ENCODE data around the gene ANGPTL3.
"Not testable (repeated sequence)": the region's sequence is repeated elsewhere in the genome, so short reads cannot be mapped to it uniquely, and the experiment has no call there.

ANGPTL3 gene, protein sequence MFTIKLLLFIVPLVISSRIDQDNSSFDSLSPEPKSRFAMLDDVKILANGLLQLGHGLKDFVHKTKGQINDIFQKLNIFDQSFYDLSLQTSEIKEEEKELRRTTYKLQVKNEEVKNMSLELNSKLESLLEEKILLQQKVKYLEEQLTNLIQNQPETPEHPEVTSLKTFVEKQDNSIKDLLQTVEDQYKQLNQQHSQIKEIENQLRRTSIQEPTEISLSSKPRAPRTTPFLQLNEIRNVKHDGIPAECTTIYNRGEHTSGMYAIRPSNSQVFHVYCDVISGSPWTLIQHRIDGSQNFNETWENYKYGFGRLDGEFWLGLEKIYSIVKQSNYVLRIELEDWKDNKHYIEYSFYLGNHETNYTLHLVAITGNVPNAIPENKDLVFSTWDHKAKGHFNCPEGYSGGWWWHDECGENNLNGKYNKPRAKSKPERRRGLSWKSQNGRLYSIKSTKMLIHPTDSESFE

DNA sequence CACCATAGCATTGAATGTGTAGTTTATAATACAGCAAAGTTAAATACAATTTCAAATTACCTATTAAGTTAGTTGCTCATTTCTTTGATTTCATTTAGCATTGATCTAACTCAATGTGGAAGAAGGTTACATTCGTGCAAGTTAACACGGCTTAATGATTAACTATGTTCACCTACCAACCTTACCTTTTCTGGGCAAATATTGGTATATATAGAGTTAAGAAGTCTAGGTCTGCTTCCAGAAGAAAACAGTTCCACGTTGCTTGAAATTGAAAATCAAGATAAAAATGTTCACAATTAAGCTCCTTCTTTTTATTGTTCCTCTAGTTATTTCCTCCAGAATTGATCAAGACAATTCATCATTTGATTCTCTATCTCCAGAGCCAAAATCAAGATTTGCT is at the start of gene ANGPTL3:
ANGPTL3 (plus strand) TSS at position 240 of the 400 bp plus-strand sequence; CDS start at position 287, 47 bp downstream.
- no peak for DNase-seq

DNA sequence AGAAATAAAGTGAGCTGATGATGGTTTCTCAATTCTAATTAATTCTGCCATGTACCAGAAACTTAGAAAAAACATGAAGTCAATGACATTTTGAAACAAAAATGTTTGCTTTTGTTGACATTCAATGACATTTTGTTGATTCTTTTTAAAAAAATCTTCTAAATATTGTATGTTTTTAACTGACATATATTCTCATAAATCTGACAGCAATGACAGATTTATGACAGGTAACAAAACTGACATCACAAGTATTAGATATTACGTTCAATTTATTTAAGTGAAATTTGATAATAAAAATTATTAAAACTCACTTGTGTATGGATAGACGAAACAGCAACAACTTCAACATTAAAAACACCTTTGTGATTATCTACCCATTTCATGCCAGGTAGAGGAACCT is 36.0 kb upstream of the ANGPTL3 start:
- DNase-seq: no peak

DNA sequence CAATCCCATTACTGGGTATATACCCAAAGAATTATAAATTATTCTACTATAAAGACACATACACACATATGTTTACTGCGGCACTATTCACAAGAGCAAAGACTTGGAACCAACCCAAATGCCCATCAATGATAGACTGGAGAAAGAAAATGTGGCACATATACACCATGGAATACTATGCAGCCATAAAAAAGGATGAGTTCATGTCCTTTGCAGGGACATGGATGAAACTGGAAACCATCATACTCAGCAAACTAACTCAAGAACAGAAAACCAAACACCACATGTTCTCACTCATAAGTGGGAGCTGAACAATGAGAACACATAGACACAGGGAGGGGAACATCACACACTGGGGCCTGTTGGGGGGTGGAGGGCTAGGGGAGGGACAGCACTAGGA is 30.1 kb upstream of the ANGPTL3 start:
- not testable (repeated sequence) for DNase-seq

DNA sequence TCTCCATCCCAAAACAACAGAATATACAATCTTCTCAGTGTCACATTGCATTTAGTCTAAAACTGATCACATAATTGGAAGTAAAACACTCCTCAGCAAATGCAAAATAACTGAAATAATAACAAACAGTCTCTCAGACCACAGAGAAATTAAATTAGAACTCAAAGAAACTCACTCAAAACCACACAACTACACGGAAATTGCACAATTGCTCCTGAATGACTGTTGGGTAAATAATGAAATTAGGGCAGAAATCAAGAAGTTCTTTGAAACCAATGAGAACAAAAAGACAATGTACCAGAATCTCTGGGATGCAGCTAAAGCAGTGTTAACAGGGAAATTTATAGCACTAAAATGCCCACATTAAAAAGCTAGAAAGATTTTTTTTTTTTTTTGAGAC is 29.4 kb upstream of the ANGPTL3 start:
- not testable (repeated sequence) for DNase-seq

DNA sequence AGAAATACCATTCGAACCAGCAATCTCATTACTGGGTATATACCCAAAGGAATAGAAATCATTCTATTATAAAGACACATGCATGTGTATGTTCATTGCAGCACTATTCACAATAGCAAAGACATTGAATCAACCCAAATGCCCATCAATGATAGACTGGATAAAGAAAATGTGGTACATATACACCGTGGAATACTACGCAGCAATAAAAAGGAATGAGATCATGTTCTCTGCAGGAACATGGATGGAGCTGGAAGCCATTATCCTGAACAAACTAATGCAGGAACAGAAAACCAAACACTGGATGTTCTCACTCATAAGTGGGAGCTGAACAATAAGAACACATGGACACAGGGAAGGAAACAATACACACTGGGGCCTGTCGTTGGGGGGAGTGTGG is 25.8 kb upstream of the ANGPTL3 start:
- not testable (repeated sequence) for DNase-seq

DNA sequence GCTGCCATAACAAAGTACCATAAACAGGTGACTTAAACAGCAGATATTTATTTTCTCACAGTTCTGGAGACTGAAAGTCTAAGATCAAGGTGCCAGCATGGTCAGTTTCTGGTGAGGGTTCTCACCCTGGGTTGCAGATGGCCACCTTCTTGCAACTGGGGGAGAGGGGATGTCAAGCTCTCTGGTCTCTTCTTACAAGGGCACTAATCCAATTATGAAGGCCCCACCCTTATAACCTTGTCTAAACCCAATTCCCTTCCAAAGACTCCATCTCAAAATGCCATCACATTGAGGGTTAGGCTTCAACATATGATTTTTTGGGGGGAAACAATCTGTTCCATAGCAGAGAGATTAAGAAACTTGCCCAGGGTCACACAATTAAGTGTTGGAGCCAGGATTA is 24.8 kb upstream of the ANGPTL3 start:
- no peak for DNase-seq

DNA sequence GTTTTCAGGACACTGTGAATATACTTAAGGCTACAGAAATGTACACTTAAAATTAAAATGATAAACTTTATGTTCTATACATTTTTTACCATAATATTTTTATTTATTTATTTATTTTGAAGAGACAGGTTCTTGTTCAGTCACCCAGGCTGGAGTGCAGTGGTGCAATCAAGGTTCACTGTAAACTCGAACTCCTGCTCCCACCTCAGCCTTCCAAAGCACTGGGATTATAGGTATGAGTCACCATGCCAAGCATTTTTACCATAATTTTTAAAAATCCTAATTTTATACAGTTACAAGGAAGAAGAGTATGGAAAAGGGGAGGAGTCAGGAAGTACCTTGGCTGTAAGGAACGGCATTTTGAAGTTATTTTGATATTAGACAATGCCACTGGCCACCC is 23.6 kb upstream of the ANGPTL3 start:
- no peak for DNase-seq

DNA sequence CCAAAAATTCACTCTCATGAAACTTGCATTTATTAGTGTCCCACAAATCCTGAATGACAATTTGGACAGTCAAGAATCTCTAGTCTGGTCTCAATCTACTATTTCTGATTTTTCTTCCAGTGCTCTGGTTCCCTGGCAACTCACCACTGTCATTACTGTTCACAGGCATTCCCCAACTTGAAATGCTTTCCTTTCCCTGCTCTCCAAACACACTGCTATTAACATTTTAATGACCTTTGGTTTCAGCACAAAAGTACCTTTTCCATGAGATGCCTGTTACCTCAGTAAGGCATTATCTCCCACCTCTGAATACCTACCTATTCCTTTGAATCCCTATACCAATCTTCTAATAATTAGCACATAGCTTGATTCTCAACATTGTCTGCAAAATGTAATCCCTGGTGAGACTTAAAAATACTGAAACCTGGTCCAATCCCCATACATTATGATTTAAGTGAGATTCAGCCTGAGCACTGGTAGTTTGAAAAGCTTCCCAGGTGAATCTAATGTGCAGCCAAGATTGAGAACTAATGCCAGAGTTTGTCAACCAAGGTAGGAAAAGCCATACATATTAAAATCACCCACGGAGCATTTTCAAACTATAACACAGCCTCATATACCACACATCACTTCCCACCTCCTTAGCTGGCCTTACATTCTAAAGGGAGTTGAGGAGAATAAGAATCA is 11.7 kb upstream of the ANGPTL3 start:
- no peak for DNase-seq

DNA sequence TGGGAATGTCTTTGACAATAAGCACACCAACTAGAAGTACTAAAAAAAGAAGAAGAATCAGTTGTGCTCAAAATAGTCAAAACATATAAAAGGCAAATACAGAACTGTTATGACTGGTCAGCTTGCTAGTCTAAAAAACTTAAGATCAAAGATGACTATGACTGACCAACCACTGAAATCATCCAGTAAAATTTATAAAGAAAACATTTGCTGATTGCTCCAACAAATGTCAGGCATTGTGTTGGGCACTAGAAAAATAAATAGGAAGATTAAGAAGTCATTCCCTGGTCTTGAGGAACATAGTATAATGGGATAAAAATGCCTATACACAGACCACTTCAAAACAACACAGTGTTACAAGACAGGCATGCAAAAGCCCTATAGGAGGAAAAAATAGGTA is 9.3 kb upstream of the ANGPTL3 start:
- DNase-seq: no peak

DNA sequence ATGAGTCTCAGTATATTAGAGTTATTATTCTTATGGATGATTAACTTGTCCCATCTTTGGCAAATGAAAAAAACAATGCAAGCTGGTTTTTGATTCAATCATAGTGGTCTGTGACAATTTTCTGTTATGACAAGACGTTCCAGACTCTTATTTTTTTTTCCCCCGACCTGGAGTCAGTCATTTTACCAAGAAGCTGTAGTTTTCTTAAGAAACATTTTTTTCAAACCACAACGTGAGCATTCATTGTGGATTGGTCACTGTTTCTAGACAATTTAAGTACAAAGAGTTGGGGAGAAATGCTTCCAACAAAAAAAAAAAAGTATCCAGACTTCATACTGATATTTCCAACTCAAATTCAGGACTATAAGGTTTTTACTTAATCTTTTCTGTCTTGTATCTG is 8.0 kb upstream of the ANGPTL3 start:
- no peak for DNase-seq

DNA sequence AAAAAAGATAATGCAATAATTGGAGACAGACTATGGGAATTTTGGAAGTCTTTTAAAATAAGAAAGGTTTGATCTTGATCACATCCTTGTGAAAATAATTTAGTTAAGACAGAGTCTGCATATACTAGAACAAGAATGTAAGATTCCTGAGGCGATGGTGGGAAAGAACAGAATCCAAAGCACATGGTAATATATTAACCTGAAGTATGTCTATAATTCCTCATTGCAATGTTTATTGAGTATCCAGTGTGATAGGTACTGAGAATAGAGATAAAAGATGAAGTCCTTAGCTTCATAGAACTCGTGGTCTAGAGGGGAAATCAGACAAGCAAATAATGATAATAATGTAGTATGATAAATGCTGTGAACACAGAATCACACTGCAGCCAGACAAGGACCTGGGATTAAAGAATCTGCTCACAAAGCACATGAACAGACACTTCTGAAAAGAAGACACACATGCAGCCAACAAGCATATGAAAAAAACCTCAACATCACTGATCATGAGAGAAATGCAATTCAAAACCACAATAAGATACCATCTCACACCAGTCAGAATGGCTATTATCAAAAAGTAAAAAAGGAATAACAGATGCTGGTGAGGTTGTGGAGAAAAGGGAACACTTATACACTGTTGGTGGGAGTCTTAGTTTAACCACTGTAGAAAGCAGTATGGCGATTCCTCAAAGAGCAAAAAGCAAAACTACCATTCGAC is 6.9 kb upstream of the ANGPTL3 start:
- no peak for DNase-seq

DNA sequence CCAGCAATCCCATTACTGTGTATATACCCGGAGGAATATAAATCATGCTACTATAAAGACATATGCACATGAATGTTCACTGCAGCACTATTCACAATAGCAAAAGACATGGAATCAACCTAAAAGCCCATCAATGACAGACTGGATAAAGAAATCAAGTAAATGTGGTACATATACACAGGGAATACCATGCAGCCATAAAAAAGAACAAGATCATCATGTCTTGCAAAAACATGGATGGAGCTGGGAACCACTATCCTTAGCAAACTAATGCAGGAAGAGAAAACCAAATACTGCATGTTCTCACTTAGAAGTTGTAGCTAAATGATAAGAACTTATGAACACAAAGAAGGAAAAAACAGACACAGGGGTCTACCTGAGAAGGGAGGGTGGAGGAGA is 6.4 kb upstream of the ANGPTL3 start:
- DNase-seq: no peak

DNA sequence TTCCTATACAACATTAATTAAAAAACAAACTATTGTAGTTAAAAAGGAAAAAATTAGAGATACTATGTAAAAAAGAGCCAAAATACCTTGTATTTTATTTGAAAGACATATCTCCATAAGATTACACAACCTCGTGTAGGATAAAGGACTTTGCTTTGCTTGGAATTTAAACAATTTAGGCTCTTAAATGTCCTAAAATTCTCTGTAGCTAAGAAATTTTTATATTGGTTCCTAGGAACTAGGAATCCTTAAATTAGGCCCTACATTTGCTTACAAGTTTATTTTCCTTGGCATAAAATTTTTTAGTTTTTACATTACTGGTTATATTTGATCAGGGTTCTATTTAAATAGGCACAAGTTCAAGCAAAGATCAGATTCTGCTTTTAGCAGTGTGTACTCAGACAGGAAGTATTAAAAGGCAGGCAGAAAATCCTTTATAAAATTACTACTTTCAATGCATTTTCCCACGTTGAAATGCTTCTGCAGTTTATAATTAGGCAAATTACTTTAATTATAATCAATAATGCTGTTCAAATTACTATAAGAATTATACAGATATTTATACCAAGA is 3.4 kb upstream of the ANGPTL3 start:
- no peak for DNase-seq

DNA sequence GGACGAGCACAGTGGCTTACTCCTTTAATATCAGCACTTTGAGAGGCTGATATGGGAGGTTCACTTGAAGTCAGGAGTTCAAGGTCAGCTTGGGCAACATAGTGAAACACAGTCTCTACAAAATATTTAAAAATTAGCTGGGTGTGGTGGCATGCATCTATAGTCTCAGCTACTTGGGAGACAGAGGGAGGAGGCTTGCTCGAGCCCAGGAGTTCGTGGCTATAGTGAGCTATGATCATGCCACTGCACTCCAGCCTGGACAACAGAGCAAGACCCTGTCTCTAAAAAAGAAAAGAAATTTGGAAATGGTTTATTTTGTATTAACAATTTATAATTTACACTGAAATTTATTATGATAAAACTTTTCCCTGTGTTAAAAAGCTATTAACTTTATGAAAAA is 1.7 kb upstream of the ANGPTL3 start:
- DNase-seq: no peak

DNA sequence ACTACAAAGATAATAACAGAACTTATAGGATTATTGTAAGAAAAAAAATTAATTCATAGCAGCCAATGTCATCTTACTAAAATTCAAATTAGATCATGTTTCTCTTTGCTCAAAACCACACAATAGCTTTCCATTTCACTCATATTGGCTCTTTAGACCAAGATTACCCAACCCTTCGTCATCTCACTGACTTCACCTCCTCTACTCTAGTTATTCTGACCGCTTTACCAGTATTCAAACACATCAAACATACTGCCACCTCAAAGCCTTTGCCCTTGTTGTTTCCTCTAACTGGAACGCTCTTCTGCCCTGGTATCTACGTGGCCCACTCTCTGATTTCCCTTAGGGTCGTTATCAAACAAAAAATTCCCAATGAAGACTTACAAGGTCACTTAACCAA is 1.7 kb downstream of the ANGPTL3 start:
- no peak for DNase-seq

DNA sequence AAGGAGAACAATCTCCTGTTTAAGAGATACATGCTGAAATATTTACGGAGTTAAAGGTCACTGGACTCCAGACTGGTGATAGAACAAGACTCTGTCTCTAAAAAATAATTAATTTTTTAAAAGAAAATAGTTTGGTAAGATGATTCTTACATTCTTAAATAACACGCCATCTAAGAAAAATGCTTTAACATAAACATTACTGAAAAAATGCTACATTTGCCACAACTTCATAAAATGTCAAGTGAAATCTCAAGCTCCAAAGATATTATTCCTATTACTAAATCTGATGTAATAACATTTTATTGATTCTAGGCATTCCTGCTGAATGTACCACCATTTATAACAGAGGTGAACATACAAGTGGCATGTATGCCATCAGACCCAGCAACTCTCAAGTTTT is 4.1 kb downstream of the ANGPTL3 start:
- no peak for DNase-seq

DNA sequence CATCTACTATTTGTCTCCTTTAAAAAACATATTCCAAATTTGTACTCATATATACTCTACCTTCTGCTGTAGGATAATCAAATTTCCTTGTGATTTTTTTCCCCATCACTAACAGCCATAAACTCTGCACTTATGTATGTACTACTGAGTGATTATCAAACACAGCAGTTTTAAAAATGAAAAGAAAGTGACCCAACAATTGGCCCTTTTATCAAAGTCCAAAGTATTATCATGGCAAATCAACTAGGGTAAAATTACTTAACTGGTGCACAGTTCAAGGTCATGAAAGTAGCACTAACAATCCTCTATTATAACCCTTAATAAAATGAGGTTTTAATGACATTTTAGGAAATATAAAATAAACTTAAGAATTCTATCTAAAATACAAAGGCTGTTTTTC is 11.6 kb downstream of the ANGPTL3 start:
- DNase-seq: no peak

DNA sequence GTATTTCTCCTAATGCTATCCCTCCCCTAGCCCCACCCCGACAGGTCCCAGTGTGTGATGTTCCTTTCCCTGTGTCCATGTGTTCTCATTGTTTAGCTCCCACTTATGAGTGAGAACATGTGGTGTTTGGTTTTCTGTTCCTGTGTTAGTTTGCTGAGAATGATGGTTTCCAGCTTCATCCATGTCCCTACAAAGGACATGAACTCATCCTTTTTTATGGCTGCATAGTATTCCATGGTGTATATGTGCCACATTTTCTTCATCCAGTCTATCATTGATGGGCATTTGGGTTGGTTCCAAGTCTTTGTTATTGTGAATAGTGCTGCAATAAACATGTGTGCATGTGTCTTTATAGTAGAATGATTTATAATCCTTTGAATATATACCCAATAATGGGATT is 13.3 kb downstream of the ANGPTL3 start:
- DNase-seq: not testable (repeated sequence)

DNA sequence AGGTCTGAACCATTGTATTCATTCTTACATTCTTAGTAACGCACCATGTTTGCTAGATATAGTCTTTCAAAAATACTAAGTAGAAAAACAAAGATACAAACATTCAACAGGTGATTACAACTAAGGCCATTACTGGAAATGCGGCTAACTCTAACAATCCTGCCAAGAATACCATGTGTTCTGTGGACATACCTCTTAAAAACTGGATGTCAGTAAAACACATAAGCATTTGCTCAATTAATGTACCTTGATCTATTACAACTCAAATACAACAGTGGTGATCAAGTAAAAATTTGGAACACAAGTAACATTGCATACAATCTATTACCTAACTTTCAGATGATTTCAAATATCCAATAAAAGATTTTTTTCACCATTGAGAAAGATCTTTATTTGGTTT is 15.4 kb downstream of the ANGPTL3 start:
- DNase-seq: no peak

DNA sequence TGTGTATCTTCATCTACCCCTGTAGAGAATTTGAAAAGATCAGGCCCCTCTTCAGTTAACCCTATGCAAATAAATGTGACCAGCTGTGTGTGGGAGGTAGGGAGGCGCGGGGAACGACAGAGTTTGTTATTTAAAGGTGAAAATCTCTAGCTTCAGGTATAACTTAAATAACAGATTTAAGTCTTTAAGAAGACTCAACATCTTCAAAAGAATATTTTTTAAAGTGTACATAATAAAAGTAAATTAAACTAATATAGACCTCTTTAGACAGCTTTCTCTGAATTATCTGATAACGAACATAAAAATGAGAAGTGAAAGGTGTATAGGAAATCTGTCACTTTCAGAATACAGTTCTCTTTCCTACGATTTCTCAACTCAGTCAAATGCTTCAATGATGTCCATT is 16.0 kb downstream of the ANGPTL3 start:
- DNase-seq: no peak

DNA sequence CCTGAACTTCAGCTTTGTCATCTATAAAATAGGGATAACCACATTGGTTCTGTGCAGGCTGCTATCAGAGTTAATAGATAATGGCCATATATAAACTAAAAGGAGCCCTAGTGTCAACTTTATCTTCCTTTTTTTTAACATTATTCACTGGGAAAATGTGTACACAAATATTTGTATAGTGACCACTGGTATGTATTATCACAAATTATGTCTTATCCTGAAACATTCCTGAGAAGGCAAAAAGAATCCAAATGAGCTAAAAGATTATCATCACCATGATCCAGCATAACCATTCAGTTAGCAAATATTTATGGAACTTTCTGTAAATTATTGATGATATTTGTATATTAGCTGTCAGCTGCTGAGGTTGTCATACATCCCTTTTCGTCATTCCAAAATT is 16.6 kb downstream of the ANGPTL3 start:
- DNase-seq: no peak

DNA sequence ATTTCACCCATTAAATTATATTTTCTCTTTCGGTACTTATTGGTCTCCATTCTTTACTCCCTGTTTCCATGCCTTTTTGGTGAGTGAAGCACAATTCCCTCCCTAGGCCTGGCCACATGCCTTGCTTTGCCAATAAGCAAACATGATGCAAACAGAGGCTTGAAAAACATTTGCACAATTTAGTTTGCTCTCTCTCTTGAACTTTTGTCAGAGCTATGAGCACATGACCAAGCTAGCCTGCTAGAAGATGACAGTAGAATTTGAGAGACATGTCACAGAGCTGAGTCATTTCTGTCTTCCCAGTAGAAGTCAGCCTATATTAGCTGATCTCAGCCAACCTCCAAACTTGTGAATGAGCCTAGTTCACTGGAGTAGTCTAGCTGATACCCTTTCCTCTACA is 24.6 kb downstream of the ANGPTL3 start:
- no peak for DNase-seq

DNA sequence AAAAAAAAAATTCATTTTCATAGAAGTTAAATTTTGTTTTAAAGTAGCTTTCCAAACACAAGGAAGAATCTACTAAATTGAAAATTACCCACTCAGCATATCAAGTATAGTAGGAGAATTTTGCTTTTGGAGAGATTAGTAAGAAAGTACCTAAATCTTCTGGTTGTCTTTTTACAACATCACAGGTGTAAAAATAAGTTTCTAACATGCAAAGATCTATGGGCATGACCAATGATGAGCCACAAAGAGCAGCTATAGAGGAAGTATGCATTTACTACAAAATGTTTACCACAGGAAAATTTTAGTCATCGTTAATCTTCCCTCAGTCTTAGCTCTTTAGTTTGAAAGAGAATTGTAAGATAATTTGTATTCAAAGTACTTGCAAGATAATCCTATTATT is 28.1 kb downstream of the ANGPTL3 start:
- no peak for DNase-seq
